Measurements from ENCODE around the gene SHH. TPM values are rescaled to one million over a fixed set of nuclear protein-coding genes. Genes with fewer than 3 reads are reported as not detected.

SHH gene
- under 1 TPM in 1 of 5 donors, not detected in 4; 0.06 TPM for total RNA-seq
- total RNA-seq (2013) = not detected
- 0 to 0.08 (median 0) reads per million in 29 experiments for total RNA-seq

DNA sequence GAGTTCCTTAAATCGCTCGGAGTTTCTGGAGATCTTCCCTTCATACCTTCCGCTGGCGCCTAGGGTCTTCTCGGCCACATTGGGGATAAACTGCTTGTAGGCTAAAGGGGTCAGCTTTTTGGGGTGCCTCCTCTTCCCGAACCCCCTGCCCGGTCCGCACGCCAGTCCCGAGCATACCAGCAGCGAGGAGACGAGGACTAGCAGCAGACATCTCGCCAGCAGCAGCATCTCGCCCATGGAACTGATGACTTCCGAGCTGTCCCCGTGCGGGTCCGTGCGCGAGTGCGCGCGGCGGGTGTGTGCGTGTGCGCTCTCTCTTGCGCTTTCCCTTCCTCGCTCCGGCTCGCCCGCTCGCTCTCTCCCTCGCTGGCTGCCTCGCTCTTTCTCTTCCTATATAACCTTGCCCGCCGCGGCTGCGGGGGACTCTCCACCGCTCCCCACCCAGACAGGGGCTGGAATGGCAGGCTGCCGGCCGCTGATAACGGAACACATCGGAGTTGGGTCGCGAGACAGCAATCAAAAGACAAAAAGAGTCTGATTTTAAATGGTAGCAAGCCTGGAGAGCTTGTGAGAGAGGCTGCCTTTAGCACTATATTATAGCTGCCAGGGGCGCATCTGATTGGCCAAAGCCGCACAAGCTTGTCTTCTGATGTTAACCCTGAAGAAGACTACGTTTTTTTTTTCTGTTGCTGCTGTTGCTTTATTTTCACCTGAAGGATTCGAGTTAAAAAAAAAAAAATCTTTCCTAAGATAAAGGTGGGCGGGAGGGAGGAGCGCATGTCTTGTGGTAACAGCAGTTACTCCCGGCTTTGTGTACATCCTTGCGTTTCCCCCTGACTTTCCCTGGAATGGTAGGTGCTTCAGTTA lies at the start of gene SHH:
Gene SHH, minus strand, starts transcription at position 569 of the 867 bp plus-strand sequence. Its CDS starts 341 bp downstream, at position 228.
- Histone ChIP-seq H3K27ac (ENCODE audit: low read length) (no peak within 1 kb of the TSS), H3K27me3 (replicated peaks in 1 of 2; ENCODE audit: control insufficient read depth in 2 of 2, extremely low read depth in 1 of 2, insufficient read depth in 2 of 2, low read length in 1 of 2) (peaks cover 21 to 90% of the 10 kb centered on the region in 2 experiments), H3K36me3 (ENCODE audit: control insufficient read depth in 2 of 2, extremely low read depth in 1 of 2, insufficient read depth in 1 of 2, low read length in 1 of 2) (no peaks in the 10 kb centered on the region), H3K4me3 (ENCODE audit: control insufficient read depth in 1 of 2, extremely low read depth in 1 of 2, low read length in 1 of 2) (peak within 1 kb of the TSS in 1 of 2 donors; percentile 10), H3K4me1 (ENCODE audit: control insufficient read depth in 1 of 2, extremely low read depth in 1 of 2, insufficient read depth in 2 of 2, low read length in 2 of 2) (peaks cover 5 to 20% of the 10 kb centered on the region in 2 experiments), H3K9me3 (no peaks in the 10 kb centered on the region)
- 3% methylated on average over 34 of the region's 53 CpGs for WGBS (ENCODE audit: insufficient coverage)
- ATAC-seq (replicated peaks in 1 of 4) (no peak), DNase-seq (no peak)
- H3K27ac Mint-ChIP-seq = no peak within 1 kb of the TSS
- H3K9me3 Mint-ChIP-seq = no peaks in the 10 kb centered on the region
- H3K27me3 Mint-ChIP-seq = peaks cover 43 to 67% of the 10 kb centered on the region in 2 donors
- no peaks in the 10 kb centered on the region for H3K36me3 Mint-ChIP-seq
- peaks cover 21 to 38% (median 31%) of the 10 kb centered on the region in 3 donors for H3K4me1 Mint-ChIP-seq
- peak within 1 kb of the TSS in 1 of 3 donors; percentile 62 for H3K4me3 Mint-ChIP-seq
- CTCF ChIA-PET = interaction anchor here in 1 of 2 donors (0.6 to 0.7 kb wide), 4 partner anchors 9 to 428 kb away, joined by 3 to 5 read pairs (median 4); no protein-coding TSS in a partner anchor
- POLR2A ChIA-PET = no interaction called here

DNA sequence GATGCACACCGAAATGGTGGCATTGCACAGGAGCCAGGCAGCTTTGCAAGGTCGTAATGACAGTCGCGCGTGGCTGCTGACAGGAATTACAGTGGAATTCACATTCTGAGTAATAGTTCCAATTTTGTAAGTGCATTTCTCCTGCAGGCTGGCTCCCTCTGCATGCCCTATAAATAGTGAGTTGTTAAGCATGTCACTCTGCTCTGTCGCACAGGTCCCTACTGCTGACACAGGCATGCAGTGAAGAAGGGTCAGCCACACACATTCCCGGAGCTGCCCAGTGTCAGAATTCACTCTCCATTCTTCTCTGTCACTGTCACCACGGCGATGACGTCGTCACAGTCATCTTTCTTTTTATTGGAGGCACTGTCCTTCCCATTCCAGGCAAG lies 49.2 kb upstream of the SHH start:
- WGBS (ENCODE audit: insufficient coverage) = 69% methylated on average over 9 of the region's 11 CpGs

GRCh38 chr7:155860840-155861479 lies 48.7 kb upstream of the SHH start:
- no peak overlapping the region for H3K4me3 Mint-ChIP-seq
- DNase-seq (no peak), ATAC-seq (replicated peaks in 1 of 4) (no peak)
- Histone ChIP-seq H3K36me3 (ENCODE audit: control insufficient read depth in 2 of 2, extremely low read depth in 1 of 2, insufficient read depth in 1 of 2, low read length in 1 of 2) (no peaks in the 10 kb centered on the region), H3K9me3 (no peaks in the 10 kb centered on the region), H3K27ac (ENCODE audit: low read length) (no peak overlapping the region), H3K4me3 (ENCODE audit: control insufficient read depth in 1 of 2, extremely low read depth in 1 of 2, low read length in 1 of 2) (no peak overlapping the region), H3K4me1 (ENCODE audit: control insufficient read depth in 1 of 2, extremely low read depth in 1 of 2, insufficient read depth in 2 of 2, low read length in 2 of 2) (no peaks in the 10 kb centered on the region), H3K27me3 (replicated peaks in 1 of 2; ENCODE audit: control insufficient read depth in 2 of 2, extremely low read depth in 1 of 2, insufficient read depth in 2 of 2, low read length in 1 of 2) (peaks cover 2 to 40% of the 10 kb centered on the region in 2 experiments)
- H3K27ac Mint-ChIP-seq = no peak overlapping the region
- CTCF ChIA-PET = no interaction called here
- H3K36me3 Mint-ChIP-seq = no peaks in the 10 kb centered on the region
- 60% methylated on average over 9 of the region's 11 CpGs for WGBS (ENCODE audit: insufficient coverage)
- H3K27me3 Mint-ChIP-seq = peaks cover 8 to 19% of the 10 kb centered on the region in 2 donors
- POLR2A ChIA-PET = interaction anchor here in 1 of 2 donors (0.5 kb wide), 1 partner anchor 58 kb away, joined by 12 read pairs; no protein-coding TSS in a partner anchor
- no peaks in the 10 kb centered on the region for H3K9me3 Mint-ChIP-seq
- H3K4me1 Mint-ChIP-seq = no peaks in the 10 kb centered on the region

More for the DNA sequence above, 49.2 kb upstream of the SHH start:
- H3K9me3 ChIP-seq = no peaks in the 10 kb centered on the region
- CTCF ChIA-PET = no interaction called here
- no peaks in the 10 kb centered on the region for H3K36me3 Mint-ChIP-seq
- no peak for ATAC-seq (replicated peaks in 1 of 4)
- no peaks in the 10 kb centered on the region for H3K9me3 Mint-ChIP-seq
- no peaks in the 10 kb centered on the region for H3K36me3 ChIP-seq (ENCODE audit: control insufficient read depth in 2 of 2, extremely low read depth in 1 of 2, insufficient read depth in 1 of 2, low read length in 1 of 2)
- peaks cover 8 to 22% of the 10 kb centered on the region in 2 donors for H3K27me3 Mint-ChIP-seq
- H3K27me3 ChIP-seq (replicated peaks in 1 of 2; ENCODE audit: control insufficient read depth in 2 of 2, extremely low read depth in 1 of 2, insufficient read depth in 2 of 2, low read length in 1 of 2) = peaks cover 2 to 45% of the 10 kb centered on the region in 2 experiments
- POLR2A ChIA-PET = no interaction called here
- H3K4me1 Mint-ChIP-seq = no peaks in the 10 kb centered on the region
- no peak for DNase-seq
- H3K4me3 ChIP-seq (ENCODE audit: control insufficient read depth in 1 of 2, extremely low read depth in 1 of 2, low read length in 1 of 2) = no peak overlapping the region
- no peak overlapping the region for H3K4me3 Mint-ChIP-seq
- no peaks in the 10 kb centered on the region for H3K4me1 ChIP-seq (ENCODE audit: control insufficient read depth in 1 of 2, extremely low read depth in 1 of 2, insufficient read depth in 2 of 2, low read length in 2 of 2)
- no peak overlapping the region for H3K27ac Mint-ChIP-seq
- H3K27ac ChIP-seq (ENCODE audit: low read length) = no peak overlapping the region

DNA sequence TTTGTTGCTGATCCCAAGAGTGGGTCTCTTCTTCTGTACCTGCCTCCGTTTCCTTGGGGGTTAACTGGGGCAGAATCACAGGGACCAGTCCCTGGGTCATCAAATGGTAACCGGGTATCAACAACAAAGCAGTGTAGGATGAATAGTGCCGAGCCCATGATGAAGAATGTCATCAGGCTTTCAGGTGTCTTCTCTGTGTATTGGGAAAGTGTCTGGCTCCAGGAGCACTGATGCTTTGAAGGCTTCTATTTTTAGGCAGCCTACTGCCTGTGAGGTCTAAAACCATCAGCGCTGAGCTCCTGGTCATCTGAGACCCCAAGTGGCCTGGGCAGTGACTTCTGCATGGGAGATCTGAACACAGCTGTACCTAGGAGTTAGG lies 48.2 kb upstream of the SHH start:
- Mint-ChIP-seq H3K36me3 (no peaks in the 10 kb centered on the region), H3K4me1 (no peaks in the 10 kb centered on the region), H3K4me3 (no peak overlapping the region), H3K27me3 (peaks cover 5 to 14% of the 10 kb centered on the region in 2 donors), H3K27ac (no peak overlapping the region), H3K9me3 (no peaks in the 10 kb centered on the region)
- H3K27ac ChIP-seq (ENCODE audit: low read length) = no peak overlapping the region
- WGBS (ENCODE audit: insufficient coverage) = 76% methylated on average over 4 of the region's 4 CpGs
- H3K4me1 ChIP-seq (ENCODE audit: control insufficient read depth in 1 of 2, extremely low read depth in 1 of 2, insufficient read depth in 2 of 2, low read length in 2 of 2) = no peaks in the 10 kb centered on the region
- ChIA-PET CTCF (no interaction called here), POLR2A (interaction anchor here in 1 of 2 donors (0.5 kb wide), 1 partner anchor 58 kb away, joined by 12 read pairs; no protein-coding TSS in a partner anchor)
- no peaks in the 10 kb centered on the region for H3K9me3 ChIP-seq
- peaks cover 2 to 35% of the 10 kb centered on the region in 2 experiments for H3K27me3 ChIP-seq (replicated peaks in 1 of 2; ENCODE audit: control insufficient read depth in 2 of 2, extremely low read depth in 1 of 2, insufficient read depth in 2 of 2, low read length in 1 of 2)
- no peak overlapping the region for H3K4me3 ChIP-seq (ENCODE audit: control insufficient read depth in 1 of 2, extremely low read depth in 1 of 2, low read length in 1 of 2)
- H3K36me3 ChIP-seq (ENCODE audit: control insufficient read depth in 2 of 2, extremely low read depth in 1 of 2, insufficient read depth in 1 of 2, low read length in 1 of 2) = no peaks in the 10 kb centered on the region
- no peak for DNase-seq
- no peak for ATAC-seq (replicated peaks in 1 of 4)

DNA sequence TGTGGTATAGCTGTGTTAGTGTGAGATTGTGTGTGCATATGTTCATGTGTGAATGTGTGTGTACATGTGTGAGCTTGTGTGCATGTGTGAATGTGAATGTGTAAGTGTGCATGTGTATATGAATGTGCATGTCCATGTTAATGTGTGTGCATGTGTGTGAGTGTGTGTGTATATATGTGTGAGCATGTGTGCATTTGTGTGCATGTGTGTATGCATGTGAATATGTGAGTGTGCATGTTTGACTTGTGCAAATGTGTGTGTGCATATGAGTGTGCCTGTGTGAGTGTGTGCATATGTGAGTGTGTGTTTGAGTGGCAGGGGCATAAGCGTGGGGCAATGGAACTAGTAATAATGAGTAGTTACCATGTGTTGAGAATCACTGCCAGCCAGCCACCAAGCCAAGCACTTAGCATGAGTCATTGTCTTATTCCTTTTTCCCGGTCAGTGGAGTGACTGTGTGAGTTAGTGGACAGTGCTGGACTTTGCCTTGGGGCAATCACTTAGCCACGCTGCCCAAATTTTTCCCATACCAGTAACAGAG lies 46.3 kb upstream of the SHH start:
- 83% methylated on average over 1 of the region's 3 CpGs for WGBS (ENCODE audit: insufficient coverage)
- ATAC-seq (replicated peaks in 1 of 4) (no peak), DNase-seq (no peak)
- H3K27ac Mint-ChIP-seq = no peak overlapping the region
- Histone ChIP-seq H3K27ac (ENCODE audit: low read length) (no peak overlapping the region), H3K4me3 (ENCODE audit: control insufficient read depth in 1 of 2, extremely low read depth in 1 of 2, low read length in 1 of 2) (no peak overlapping the region), H3K4me1 (ENCODE audit: control insufficient read depth in 1 of 2, extremely low read depth in 1 of 2, insufficient read depth in 2 of 2, low read length in 2 of 2) (no peaks in the 10 kb centered on the region), H3K9me3 (no peaks in the 10 kb centered on the region), H3K27me3 (replicated peaks in 1 of 2; ENCODE audit: control insufficient read depth in 2 of 2, extremely low read depth in 1 of 2, insufficient read depth in 2 of 2, low read length in 1 of 2) (peaks cover 2 to 23% of the 10 kb centered on the region in 2 experiments), H3K36me3 (ENCODE audit: control insufficient read depth in 2 of 2, extremely low read depth in 1 of 2, insufficient read depth in 1 of 2, low read length in 1 of 2) (no peaks in the 10 kb centered on the region)
- ChIA-PET CTCF (no interaction called here), POLR2A (no interaction called here)
- peaks cover 4% of the 10 kb centered on the region in 2 donors for H3K27me3 Mint-ChIP-seq
- no peak overlapping the region for H3K4me3 Mint-ChIP-seq
- peaks cover 0 to 6% (median 4%) of the 10 kb centered on the region in 3 donors for H3K9me3 Mint-ChIP-seq
- H3K36me3 Mint-ChIP-seq = no peaks in the 10 kb centered on the region
- no peaks in the 10 kb centered on the region for H3K4me1 Mint-ChIP-seq

DNA sequence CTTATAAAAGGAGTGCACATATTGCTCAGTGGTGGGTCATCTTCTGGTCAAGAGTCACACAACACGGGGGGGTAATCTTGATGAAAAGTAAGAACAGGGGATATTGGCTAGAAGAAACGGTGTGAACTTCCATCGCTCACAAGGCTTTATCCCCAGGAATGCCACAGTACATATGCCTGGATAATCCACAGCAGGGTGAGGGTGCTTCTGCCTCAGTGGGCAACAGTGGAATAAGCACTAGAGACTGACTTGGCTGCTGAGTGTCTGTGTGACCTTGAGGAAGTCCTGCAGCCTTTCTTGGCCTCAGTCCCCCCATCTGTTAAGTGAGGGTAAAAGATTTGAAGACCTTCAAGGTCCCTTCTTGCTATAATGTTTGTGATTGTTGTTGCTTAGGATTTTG lies 44.9 kb upstream of the SHH start:
- DNase-seq (no peak), ATAC-seq (replicated peaks in 1 of 4) (no peak)
- Mint-ChIP-seq H3K9me3 (peaks cover 0 to 6% (median 4%) of the 10 kb centered on the region in 3 donors), H3K36me3 (no peaks in the 10 kb centered on the region), H3K4me3 (no peak overlapping the region), H3K27ac (no peak overlapping the region), H3K27me3 (peaks cover 12 to 13% of the 10 kb centered on the region in 2 donors), H3K4me1 (no peaks in the 10 kb centered on the region)
- no peaks in the 10 kb centered on the region for H3K4me1 ChIP-seq (ENCODE audit: control insufficient read depth in 1 of 2, extremely low read depth in 1 of 2, insufficient read depth in 2 of 2, low read length in 2 of 2)
- H3K36me3 ChIP-seq (ENCODE audit: control insufficient read depth in 2 of 2, extremely low read depth in 1 of 2, insufficient read depth in 1 of 2, low read length in 1 of 2) = no peaks in the 10 kb centered on the region
- no peak overlapping the region for H3K27ac ChIP-seq (ENCODE audit: low read length)
- 78% methylated on average over 3 of the region's 3 CpGs for WGBS (ENCODE audit: insufficient coverage)
- H3K27me3 ChIP-seq (replicated peaks in 1 of 2; ENCODE audit: control insufficient read depth in 2 of 2, extremely low read depth in 1 of 2, insufficient read depth in 2 of 2, low read length in 1 of 2) = peaks cover 2 to 22% of the 10 kb centered on the region in 2 experiments
- no peak overlapping the region for H3K4me3 ChIP-seq (ENCODE audit: control insufficient read depth in 1 of 2, extremely low read depth in 1 of 2, low read length in 1 of 2)
- CTCF ChIA-PET = no interaction called here
- POLR2A ChIA-PET = no interaction called here
- no peaks in the 10 kb centered on the region for H3K9me3 ChIP-seq

All from T-cell (primary cell).